ENCODE data around the gene RPUSD1. TPM values are rescaled to one million over a fixed set of nuclear protein-coding genes. Genes with fewer than 3 reads are reported as not detected.
"Not testable (repeated sequence)": the region's sequence is repeated elsewhere in the genome, so short reads cannot be mapped to it uniquely, and the experiment has no call there.

The RPUSD1 gene
- polyA plus RNA-seq (11.9 to 30.3 TPM (median 19.3 TPM) in 3 replicates), polyA minus RNA-seq (8.5 to 16.1 TPM (median 12.9 TPM) in 3 replicates)
- 10.3 TPM for polyA plus RNA-seq (2011; ENCODE audit: low read depth)
- polyA plus RNA-seq (2011; cell fraction: cytosol; rRNA removed), result 12.4 and 33.4 TPM in 2 replicates
- 25.1 and 38.6 TPM in 2 replicates for polyA plus RNA-seq (2011; cell fraction: nucleus; rRNA removed)
- polyA plus RNA-seq (2012; ENCODE audit: low replicate concordance), result 9.2 and 26.5 TPM in 2 replicates
- 41.1 TPM for polyA minus RNA-seq (2011; cell fraction: cytosol; rRNA and poly(A)+ RNA removed)
- 11.7 and 14.5 TPM in 2 replicates for polyA minus RNA-seq (2011; cell fraction: nucleus; rRNA and poly(A)+ RNA removed)

GRCh38 chr16:787978-788398 lies at the start of gene RPUSD1:
RPUSD1 (minus strand) TSS chr16:788381; CDS start chr16:787737, 644 bp downstream.
- H4K20me1 ChIP-seq (ENCODE audit: control insufficient read depth, extremely low read depth, insufficient read depth, low read length), result peaks cover 7% of the 10 kb centered on the region
- H3K27ac ChIP-seq (ENCODE audit: control insufficient read depth, insufficient read depth, low read length), result peak within 1 kb of the TSS; percentile 47
- dilution Hi-C loops (cut with MboI; ENCODE audit: extremely low pct_ligation_motif_present, low sequenced_read_pairs), result no loop called here
- DNase-seq (ENCODE audit: low read depth, low spot score) (no peak), FAIRE-seq (no peak)
- H3K9me1 ChIP-seq (ENCODE audit: control insufficient read depth, extremely low read depth, insufficient read depth, low read length), result no peaks in the 10 kb centered on the region
- no peaks in the 10 kb centered on the region for H3K9me3 ChIP-seq (ENCODE audit: control insufficient read depth, low read depth, low read length)
- peak within 1 kb of the TSS; percentile 88 for H3K4me2 ChIP-seq (ENCODE audit: control insufficient read depth, extremely low read depth, insufficient read depth, low read depth, low read length)
- H3K4me1 ChIP-seq (ENCODE audit: control insufficient read depth, extremely low read depth, insufficient read depth, low read length), result peaks cover 25% of the 10 kb centered on the region
- H3K27me3 ChIP-seq (ENCODE audit: control insufficient read depth, extremely low read depth, insufficient read depth, low read length), result no peaks in the 10 kb centered on the region
- TF ChIP-seq CTCF (optimal IDR thresholded peaks at IDR 0.05 in 1 of 3, IDR thresholded peaks at IDR 0.05 in 1 of 3, conservative IDR thresholded peaks at IDR 0.05 in 1 of 3; ENCODE audit: extremely low read depth in 1 of 3, insufficient read depth in 2 of 3, low read length in 3 of 3) (no peak), EZH2 (IDR thresholded peaks at IDR 0.05; ENCODE audit: low read length) (no peak)
- H3K79me2 ChIP-seq (ENCODE audit: control insufficient read depth, insufficient read depth, low read length), result peaks cover 27% of the 10 kb centered on the region
- peak within 1 kb of the TSS; percentile 83 for H3K9ac ChIP-seq (ENCODE audit: control insufficient read depth, extremely low read depth, insufficient read depth, low read length)
- H3K4me3 ChIP-seq (ENCODE audit: control insufficient read depth in 2 of 3, extremely low read depth in 1 of 3, insufficient read depth in 2 of 3, low read depth in 1 of 3, low read length in 3 of 3), result peak within 1 kb of the TSS; percentile 74 to 86 (median 86)
- peak within 1 kb of the TSS; percentile 79 for H2AFZ ChIP-seq (ENCODE audit: control insufficient read depth, low read length)
- H3K36me3 ChIP-seq (ENCODE audit: control insufficient read depth in 2 of 2, extremely low read depth in 1 of 2, insufficient read depth in 2 of 2, low read length in 2 of 2), result peaks cover 5 to 12% of the 10 kb centered on the region in 2 experiments

GRCh38 chr16:836822-837221 lies 48.6 kb upstream of the RPUSD1 start:
- H3K36me3 ChIP-seq (ENCODE audit: control insufficient read depth in 2 of 2, extremely low read depth in 1 of 2, insufficient read depth in 2 of 2, low read length in 2 of 2); H3K79me2 ChIP-seq (ENCODE audit: control insufficient read depth, insufficient read depth, low read length); H3K9ac ChIP-seq (ENCODE audit: control insufficient read depth, extremely low read depth, insufficient read depth, low read length); H4K20me1 ChIP-seq (ENCODE audit: control insufficient read depth, extremely low read depth, insufficient read depth, low read length); H3K27ac ChIP-seq (ENCODE audit: control insufficient read depth, insufficient read depth, low read length); H3K9me3 ChIP-seq (ENCODE audit: control insufficient read depth, low read depth, low read length); DNase-seq (ENCODE audit: low read depth, low spot score); H3K4me2 ChIP-seq (ENCODE audit: control insufficient read depth, extremely low read depth, insufficient read depth, low read depth, low read length); H3K4me3 ChIP-seq (ENCODE audit: control insufficient read depth in 2 of 3, extremely low read depth in 1 of 3, insufficient read depth in 2 of 3, low read depth in 1 of 3, low read length in 3 of 3); H2AFZ ChIP-seq (ENCODE audit: control insufficient read depth, low read length); H3K9me1 ChIP-seq (ENCODE audit: control insufficient read depth, extremely low read depth, insufficient read depth, low read length); dilution Hi-C loops (cut with MboI; ENCODE audit: extremely low pct_ligation_motif_present, low sequenced_read_pairs); H3K27me3 ChIP-seq (ENCODE audit: control insufficient read depth, extremely low read depth, insufficient read depth, low read length); FAIRE-seq; H3K4me1 ChIP-seq (ENCODE audit: control insufficient read depth, extremely low read depth, insufficient read depth, low read length): not testable (repeated sequence)

Data from keratinocyte (primary cell).